GM12891 (cell line): ENCODE measurements around the gene PTGDR2.

Source experiments
- DNase-seq: peaks from one replicate; pipeline ENCODE4 v3.0.0; 2011; ENCODE audit warnings: low spot score; ENCODE audit not compliant: insufficient read length
- FAIRE-seq: peaks from 2 replicates; lab custom pipeline; 2011; peaks lifted over from hg19 to GRCh38; lab: Jason Lieb, UNC
- PAX5 ChIP-seq: IDR thresholded peaks from 2 replicates; pipeline ENCODE4 v1.6.1; 2011; ENCODE audit warnings: low read length, moderate library complexity, mild to moderate bottlenecking; ENCODE audit not compliant: insufficient read depth, severe bottlenecking
- POLR2A ChIP-seq: IDR thresholded peaks from 2 replicates; pipeline ENCODE4 v1.6.1; 2011; ENCODE audit warnings: low read depth, low read length, control low read depth
- POLR2AphosphoS5 ChIP-seq: IDR thresholded peaks from 2 replicates; pipeline ENCODE4 v1.6.1; 2011; ENCODE audit warnings: low read depth, low read length, control low read depth
- POU2F2 ChIP-seq: IDR thresholded peaks from 2 replicates; pipeline ENCODE4 v1.6.1; 2011; ENCODE audit warnings: low read depth, mild to moderate bottlenecking, control low read depth, low read length, moderate library complexity
- SPI1 ChIP-seq: IDR thresholded peaks from 2 replicates; pipeline ENCODE4 v1.6.1; 2011; ENCODE audit warnings: low read depth, low read length, control low read depth
- TAF1 ChIP-seq: IDR thresholded peaks from 2 replicates; pipeline ENCODE4 v1.6.1; 2011; ENCODE audit warnings: low read depth, low read length, control low read depth

The PTGDR2 gene

GRCh38 chr11:60868682-60869450 is 13.1 kb upstream of the PTGDR2 start:
- no peak for FAIRE-seq

GRCh38 chr11:60867871-60868681 is 12.3 kb upstream of the PTGDR2 start:
- FAIRE-seq: no peak
- TF ChIP-seq POLR2AphosphoS5 (no peak), TAF1 (no peak), SPI1 (no peak), POU2F2 (no peak), PAX5 (no peak), POLR2A (no peak)
- no peak for DNase-seq

More at GRCh38 chr11:60868682-60869450, 13.1 kb upstream of the PTGDR2 start:
- TF ChIP-seq TAF1 (no peak), POLR2A (no peak), PAX5 (no peak), SPI1 (no peak), POLR2AphosphoS5 (no peak), POU2F2 (no peak)
- no peak for DNase-seq

GRCh38 chr11:60866911-60867870 is 11.4 kb upstream of the PTGDR2 start, which contains the start of gene ZP1:
TSS of gene ZP1 (plus strand) at chr11:60867542. CDS start at chr11:60867562, 20 bp downstream.
- no peak for TF ChIP-seq SPI1
- TF ChIP-seq TAF1: no peak
- TF ChIP-seq POU2F2: no peak
- TF ChIP-seq POLR2A: no peak
- no peak for TF ChIP-seq POLR2AphosphoS5
- TF ChIP-seq PAX5: no peak
- FAIRE-seq (no peak), DNase-seq (no peak)

GRCh38 chr11:60864856-60865513 is 9.2 kb upstream of the PTGDR2 start:
- FAIRE-seq (no peak), DNase-seq (no peak)
- TF ChIP-seq SPI1 (no peak), TAF1 (no peak), POLR2AphosphoS5 (no peak), PAX5 (no peak), POLR2A (no peak), POU2F2 (no peak)

- DNase-seq (no peak), FAIRE-seq (no peak)
- TF ChIP-seq SPI1 (no peak), POLR2AphosphoS5 (no peak), POU2F2 (no peak), POLR2A (no peak), TAF1 (no peak), PAX5 (no peak)
Observed at GRCh38 chr11:60863550-60864521, 8.1 kb upstream of the PTGDR2 start.

- TF ChIP-seq POU2F2 (no peak), PAX5 (no peak), POLR2A (no peak), SPI1 (no peak), TAF1 (no peak), POLR2AphosphoS5 (no peak)
- no peak for DNase-seq
- no peak for FAIRE-seq
Observed at GRCh38 chr11:60862171-60862570, 6.4 kb upstream of the PTGDR2 start.

GRCh38 chr11:60860943-60861342 is 5.2 kb upstream of the PTGDR2 start:
- FAIRE-seq (no peak), DNase-seq (no peak)
- no peak for TF ChIP-seq POLR2A
- no peak for TF ChIP-seq POLR2AphosphoS5
- TF ChIP-seq SPI1: no peak
- no peak for TF ChIP-seq PAX5
- TF ChIP-seq POU2F2: no peak
- no peak for TF ChIP-seq TAF1
